Gastrocnemius medialis (tissue), 4 donors: ENCODE measurements around the gene NQO2. TPM values are rescaled to one million over a fixed set of nuclear protein-coding genes. Genes with fewer than 3 reads are reported as not detected.
"Not testable (repeated sequence)": the region's sequence is repeated elsewhere in the genome, so short reads cannot be mapped to it uniquely, and the experiment has no call there.

Experiments
- ATAC-seq, 2 donors: fragments of 150-250 bp; one replicate each; pipeline ENCODE4 v1.9.1; 2016
- DNase-seq, 2 donors: peaks; one replicate each; pipeline ENCODE4 v3.0.0-alpha.2; 2019
- H3K27ac ChIP-seq, 4 donors: fragments of 200-600 bp; sonication (generic); 1 replicate in 1 of 4; 2 replicates in 3 of 4; pipeline ENCODE4 v1.5.1; 2016 to 2018; ENCODE audit warnings: mild to moderate bottlenecking in 2 of 4, moderate library complexity in 1 of 4
- H3K27me3 ChIP-seq, 3 donors: fragments of 200-600 bp; sonication (generic) in 2 of 3; 1 replicate in 1 of 3; 2 replicates in 2 of 3; pipeline versions ENCODE4 v1.5.1 to v1.6.0; 2016 to 2019; ENCODE audit warnings: mild to moderate bottlenecking in 1 of 3, moderate library complexity in 1 of 3
- H3K36me3 ChIP-seq, 2 donors: fragments of 200-600 bp; sonication (generic) in 1 of 2; one replicate each; pipeline ENCODE4 v1.5.1; 2017 to 2018
- H3K4me1 ChIP-seq, 2 donors: fragments of 200-600 bp; sonication (generic) in 1 of 2; one replicate each; pipeline ENCODE4 v1.5.1; 2016 to 2017; ENCODE audit warnings: mild to moderate bottlenecking in 2 of 2
- H3K4me3 ChIP-seq, 4 donors: fragments of 200-600 bp; sonication (generic) in 3 of 4; 1 replicate in 1 of 4; 2 replicates in 3 of 4; pipeline ENCODE4 v1.5.1; 2016 to 2019; ENCODE audit warnings: mild to moderate bottlenecking in 2 of 4
- H3K9me3 ChIP-seq, 3 donors: fragments of 200-600 bp; sonication (generic) in 2 of 3; 1 replicate in 1 of 3; 2 replicates in 2 of 3; pipeline ENCODE4 v1.5.1; 2016 to 2019
- CTCF ChIP-seq, 5 experiments: fragments of 450-650 bp in 3 of 5; fragments of 200-600 bp in 2 of 5; sonication (generic) in 2 of 5; IDR thresholded peaks in 4 of 5; conservative IDR thresholded peaks in 1 of 5; 1 replicate in 4 of 5; 2 replicates in 1 of 5; pipeline ENCODE4 v1.5.1; 2016 to 2019; ENCODE audit warnings: antibody characterized with exemption in 5 of 5, mild to moderate bottlenecking in 3 of 5, moderate library complexity in 3 of 5
- POLR2A ChIP-seq, 2 donors: fragments of 450-650 bp; IDR thresholded peaks; one replicate each; pipeline ENCODE4 v1.6.1; 2017; ENCODE audit warnings: antibody characterized with exemption in 2 of 2, mild to moderate bottlenecking in 2 of 2, moderate library complexity in 2 of 2
- in situ Hi-C, 4 donors: fragments of 200-750 bp; cut with MboI; loops; one replicate each; pipeline versions ENCODE4 v1.15.0 to v1.8.0; 2017; ENCODE audit warnings: low sequenced_read_pairs in 4 of 4
- intact Hi-C: fragments of 100-400 bp; cut with DNase I; formaldehyde crosslinking; loops from one replicate; pipeline ENCODE4 v1.15.1; 2023; ENCODE audit warnings: low total_unique reads
- total RNA-seq, 4 donors: library from RNA; depleted of rRNA; stranded (reverse); fragments of >200 nt; gene quantifications; one replicate each; pipeline versions ENCODE4 v1.1.0 to v1.2.3, GENCODE V29; 2016

Gene NQO2
- total RNA-seq, 4 donors from 2014 or later: 46.7 to 94.5 (median 60.3) TPM

DNA sequence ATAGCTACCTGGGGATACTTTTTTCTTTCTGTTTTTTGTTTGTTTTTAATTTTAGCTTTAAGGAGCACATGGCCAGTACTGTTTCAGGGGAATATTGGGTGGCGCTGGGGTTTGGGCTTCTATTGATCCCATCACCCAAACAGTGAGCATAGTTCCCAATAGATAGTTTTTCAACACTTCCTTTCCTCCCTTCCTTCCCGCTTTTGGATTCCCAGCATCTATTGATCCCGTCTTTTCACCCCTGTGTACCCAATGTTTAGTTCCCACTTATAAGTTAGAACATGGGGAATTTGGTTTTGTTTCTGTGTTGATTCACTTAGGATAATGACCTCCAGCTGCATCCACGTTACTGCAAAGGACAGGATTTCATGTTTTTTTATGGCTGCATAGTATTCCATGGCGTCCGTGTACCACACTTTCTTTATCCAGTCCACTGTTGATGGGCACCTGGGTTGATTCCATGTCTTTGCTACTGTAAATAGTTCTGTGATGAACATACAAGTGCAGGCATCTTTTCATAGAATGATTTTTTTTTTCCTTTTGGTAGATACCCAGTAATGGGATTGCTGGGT, 20.1 kb downstream of the NQO2 start:
- ATAC-seq (no peak), DNase-seq (no peak)
- intact Hi-C loops: no loop called here
- Histone ChIP-seq H3K27me3 (no peaks in the 10 kb centered on the region), H3K4me3 (no peak overlapping the region), H3K27ac (peak overlapping the region; percentile 51 to 78 (median 57)), H3K4me1 (peaks cover 23 to 39% of the 10 kb centered on the region in 2 donors), H3K36me3 (peaks cover 0 to 55% of the 10 kb centered on the region in 2 donors), H3K9me3 (no peaks in the 10 kb centered on the region)
- in situ Hi-C loops: no loop called here
- TF ChIP-seq POLR2A (IDR thresholded peaks at IDR 0.05) (no peak), CTCF (IDR thresholded peaks at IDR 0.05 in 4 of 5, conservative IDR thresholded peaks at IDR 0.05 in 1 of 5) (no peak)

DNA sequence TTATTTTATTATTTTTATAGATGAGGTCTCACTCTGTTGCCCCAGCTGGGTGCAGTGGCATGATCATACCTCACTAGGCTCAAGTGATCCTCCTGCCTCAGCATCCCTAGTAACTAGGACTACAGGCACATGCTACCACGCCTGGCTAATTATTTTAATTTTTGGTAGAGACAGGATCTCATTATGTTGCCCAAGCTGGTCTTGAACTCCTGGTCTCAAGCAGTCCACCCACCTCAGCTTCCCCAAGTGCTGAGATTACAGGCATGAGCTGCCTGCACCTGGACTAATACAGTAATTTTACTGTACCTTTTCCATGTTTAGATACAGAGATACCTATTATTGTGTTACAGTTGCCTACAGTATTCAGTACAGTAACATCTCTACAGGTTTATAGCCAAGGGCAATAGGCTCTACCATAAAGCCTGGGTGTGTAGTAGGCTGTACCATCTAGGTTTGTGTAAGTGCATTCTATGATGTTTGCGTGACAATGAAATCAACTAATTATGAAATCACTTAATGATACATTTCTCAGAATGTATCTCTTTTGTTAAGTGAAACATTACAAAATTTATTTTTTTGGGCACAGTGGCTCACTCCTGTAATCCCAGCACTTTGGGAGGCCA, 21.4 kb downstream of the NQO2 start:
- ATAC-seq, H3K27me3 ChIP-seq, H3K4me3 ChIP-seq, intact Hi-C loops, DNase-seq, in situ Hi-C loops, H3K9me3 ChIP-seq: not testable (repeated sequence)
- peaks cover 0 to 42% of the 10 kb centered on the region in 2 donors for H3K36me3 ChIP-seq
- peak overlapping the region; percentile 48 to 94 (median 56) for H3K27ac ChIP-seq
- H3K4me1 ChIP-seq: peaks cover 26 to 50% of the 10 kb centered on the region in 2 donors

- ATAC-seq: peak; percentile 14 to 18
- H3K4me3 ChIP-seq: peak overlapping the region; percentile 64 to 79 (median 70)
- H3K36me3 ChIP-seq: peaks cover 0 to 23% of the 10 kb centered on the region in 2 donors
- no peak for DNase-seq
- no peaks in the 10 kb centered on the region for H3K9me3 ChIP-seq
- H3K27me3 ChIP-seq: no peaks in the 10 kb centered on the region
- H3K4me1 ChIP-seq: peaks cover 26 to 51% of the 10 kb centered on the region in 2 donors
- peak overlapping the region; percentile 93 to 97 (median 94) for H3K27ac ChIP-seq
- no peak for TF ChIP-seq POLR2A (IDR thresholded peaks at IDR 0.05)
- no peak for TF ChIP-seq CTCF (IDR thresholded peaks at IDR 0.05 in 4 of 5, conservative IDR thresholded peaks at IDR 0.05 in 1 of 5)
- in situ Hi-C loops: no loop called here
- intact Hi-C loops: loop anchor here (1.0 kb wide), 1 partner anchor 21 kb away; no protein-coding TSS in a partner anchor
Observed at GRCh38 chr6:3022765-3023662, 23.3 kb downstream of the NQO2 start.

DNA sequence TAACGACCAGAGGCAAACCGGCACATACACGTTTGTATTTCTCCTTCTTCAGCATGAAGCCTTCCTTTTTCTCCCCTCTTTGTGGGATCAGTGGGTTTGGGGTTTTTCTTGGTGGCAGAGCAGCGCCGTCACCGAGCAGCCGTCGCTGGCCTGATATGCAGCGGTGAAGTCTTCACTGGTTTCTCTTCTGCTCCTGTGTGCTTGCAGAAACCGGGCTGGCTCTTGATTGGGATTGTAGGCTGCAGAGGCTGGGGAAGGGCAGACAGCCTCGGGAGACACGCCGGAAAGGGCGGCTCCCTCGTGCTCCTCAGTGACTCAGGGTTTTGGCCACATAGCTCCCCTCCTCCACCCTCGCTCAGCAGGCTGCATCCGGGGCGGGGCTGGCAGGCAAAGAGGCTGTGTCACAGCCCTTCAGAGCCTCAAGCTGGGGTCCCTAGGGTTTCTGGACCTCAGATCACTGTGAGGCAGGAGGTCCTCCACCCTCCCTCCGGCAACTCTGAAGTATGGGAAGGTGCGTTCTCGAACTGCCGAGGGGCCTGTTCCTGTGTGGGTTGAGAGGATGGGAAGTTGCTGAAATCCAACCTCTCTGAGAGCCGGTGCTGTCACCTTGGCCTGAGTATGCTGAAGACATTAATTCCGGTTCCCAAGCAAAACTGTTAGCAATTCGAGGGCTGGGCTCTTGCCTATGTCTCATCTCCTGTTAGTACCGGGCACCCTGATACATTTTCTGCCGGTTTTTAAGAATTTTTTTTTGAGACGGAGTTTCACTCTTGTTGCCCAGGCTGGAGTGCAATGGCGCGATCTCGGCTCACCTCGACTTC, 24.2 kb downstream of the NQO2 start:
- ATAC-seq (peak; percentile 84 to 86), DNase-seq (peak; percentile 94 to 97)
- peak overlapping the region; percentile 64 to 79 (median 70) for H3K4me3 ChIP-seq
- peaks cover 0 to 23% of the 10 kb centered on the region in 2 donors for H3K36me3 ChIP-seq
- no peaks in the 10 kb centered on the region for H3K27me3 ChIP-seq
- intact Hi-C loops (loop anchor here (1.0 to 2.0 kb wide), 2 partner anchors 22 to 29 kb away; no protein-coding TSS in a partner anchor), in situ Hi-C loops (no loop called here)
- peak overlapping the region; percentile 93 to 97 (median 94) for H3K27ac ChIP-seq
- peaks cover 26 to 47% of the 10 kb centered on the region in 2 donors for H3K4me1 ChIP-seq
- no peaks in the 10 kb centered on the region for H3K9me3 ChIP-seq
- peak; percentile 89 to 90 for TF ChIP-seq POLR2A (IDR thresholded peaks at IDR 0.05)
- no peak for TF ChIP-seq CTCF (IDR thresholded peaks at IDR 0.05 in 4 of 5, conservative IDR thresholded peaks at IDR 0.05 in 1 of 5)
